ENCODE results near the gene RNASE13.
"Not testable (repeated sequence)": the region's sequence is repeated elsewhere in the genome, so short reads cannot be mapped to it uniquely, and the experiment has no call there.

RNASE13 gene

DNA sequence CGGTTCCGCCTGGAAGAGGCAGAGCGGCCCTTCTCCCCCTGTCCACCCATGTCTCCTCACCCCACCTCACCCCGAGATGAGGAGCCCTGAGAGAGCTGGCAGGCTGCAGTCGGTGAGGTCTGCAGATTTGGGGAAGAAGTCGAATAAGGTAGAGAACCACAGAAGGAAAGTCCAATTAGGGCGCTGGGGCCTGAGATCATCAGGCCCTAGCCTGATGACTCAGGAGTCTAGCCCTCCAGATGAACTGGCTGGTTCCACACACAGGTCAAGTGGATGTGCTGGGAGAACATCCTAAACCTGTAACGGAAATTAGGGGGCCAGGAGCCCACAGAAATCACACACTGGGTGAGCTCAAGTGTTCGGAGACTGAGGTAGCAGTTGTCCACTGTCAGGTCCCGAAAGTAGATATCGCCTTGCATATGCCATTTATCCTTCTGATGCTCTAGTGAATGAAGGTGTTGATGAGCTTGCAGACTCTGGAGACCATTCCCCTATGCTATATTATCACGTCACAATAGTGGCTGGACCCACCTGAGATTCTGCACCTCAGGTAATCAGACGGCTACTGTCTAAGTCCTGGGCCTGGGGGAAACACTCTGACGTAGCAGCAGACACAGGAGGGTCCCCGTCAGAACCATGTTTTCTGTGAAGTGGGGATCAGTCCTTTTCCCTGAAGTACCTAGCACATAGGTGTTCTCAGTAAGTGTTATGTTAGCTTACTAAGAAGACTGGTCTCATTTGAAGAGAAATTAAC, 45.7 kb downstream of the RNASE13 start:
- no peak for DNase-seq (ENCODE audit: low read depth)

DNA sequence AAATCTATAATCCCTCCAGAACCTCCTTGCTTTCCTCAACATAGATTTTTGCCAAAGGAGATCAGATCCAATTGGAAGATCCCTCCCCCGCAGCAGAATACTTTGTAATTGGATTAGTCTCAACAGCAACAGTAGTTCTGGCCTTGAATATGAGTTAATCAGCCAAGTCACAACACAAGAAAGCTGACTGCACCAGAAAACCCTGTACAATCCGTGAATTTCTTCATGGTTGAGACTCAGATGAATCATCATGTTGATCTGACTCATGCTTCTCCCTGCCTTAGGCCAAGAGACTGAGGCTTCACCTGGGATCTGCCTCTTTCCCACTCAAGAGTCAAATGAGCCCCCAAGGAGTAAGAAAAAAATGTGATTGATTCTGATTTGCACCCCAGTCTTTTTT, 47.8 kb downstream of the RNASE13 start:
- DNase-seq (ENCODE audit: low read depth) = no peak

DNA sequence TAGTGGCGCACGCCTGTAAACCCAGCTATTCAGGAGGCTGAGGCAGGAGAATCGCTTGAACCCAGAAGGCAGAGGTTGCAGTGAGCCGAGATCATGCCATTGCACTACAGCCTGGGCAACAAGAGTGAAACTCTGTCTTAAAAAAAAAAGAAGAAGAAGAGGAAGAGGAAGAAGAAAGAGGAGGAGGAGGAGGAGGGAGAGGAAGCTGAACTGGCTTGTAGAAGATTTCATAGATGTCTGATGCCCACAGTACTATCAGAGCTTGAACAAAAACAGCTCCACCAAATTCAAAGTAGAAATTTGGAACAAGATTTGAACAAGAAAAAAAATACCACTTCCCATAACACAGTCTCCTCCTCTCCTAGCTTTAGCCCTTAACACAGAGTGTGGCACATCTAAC, 49.0 kb downstream of the RNASE13 start:
- DNase-seq (ENCODE audit: low read depth) = not testable (repeated sequence)
